Loucy (cell line): Measurements from ENCODE around the gene MINPP1.
"Not testable (repeated sequence)": the region's sequence is repeated elsewhere in the genome, so short reads cannot be mapped to it uniquely, and the experiment has no call there.

Experiments used
- H2AFZ ChIP-seq: fragments of 200-600 bp; sonication (generic); 2 replicates; pipeline ENCODE4 v1.6.0; 2016; ENCODE audit warnings: antibody characterized with exemption, mild to moderate bottlenecking, low read length, moderate library complexity
- H3F3A ChIP-seq: fragments of 200-600 bp; 2 replicates; pipeline ENCODE4 v1.6.0; 2016; ENCODE audit warnings: antibody characterized with exemption, low read depth, mild to moderate bottlenecking
- H3K27me3 ChIP-seq: fragments of 200-600 bp; sonication (generic); 2 replicates; pipeline ENCODE4 v1.6.1; 2014; ENCODE audit warnings: low read length, mild to moderate bottlenecking; ENCODE audit not compliant: insufficient read depth, poor library complexity, severe bottlenecking
- H3K36me3 ChIP-seq: fragments of 200-600 bp; sonication (generic); 2 replicates; pipeline ENCODE4 v1.6.1; 2016; ENCODE audit warnings: low read length; ENCODE audit not compliant: insufficient read depth
- H3K4me1 ChIP-seq: fragments of 200-600 bp; sonication (generic); 2 replicates; pipeline ENCODE4 v1.5.1; 2014; ENCODE audit warnings: low read length, mild to moderate bottlenecking; ENCODE audit not compliant: insufficient read depth, poor library complexity, severe bottlenecking
- H3K4me2 ChIP-seq: fragments of 200-600 bp; sonication (generic); 2 replicates; pipeline ENCODE4 v1.6.0; 2014; ENCODE audit warnings: antibody characterized with exemption, low read length, low read depth, mild to moderate bottlenecking; ENCODE audit not compliant: poor library complexity, severe bottlenecking
- H3K4me3 ChIP-seq: fragments of 200-600 bp; sonication (generic); 2 replicates; pipeline ENCODE4 v1.5.1; 2014; ENCODE audit warnings: low read length, mild to moderate bottlenecking, mixed read lengths; ENCODE audit not compliant: poor library complexity, severe bottlenecking
- H3K79me2 ChIP-seq: fragments of 200-600 bp; sonication (generic); 2 replicates; pipeline ENCODE4 v1.6.1; 2014; ENCODE audit warnings: low read length; ENCODE audit not compliant: insufficient read depth
- H3K9ac ChIP-seq: fragments of 200-600 bp; sonication (generic); 2 replicates; pipeline ENCODE4 v1.6.0; 2014; ENCODE audit warnings: mild to moderate bottlenecking, low read depth, low read length, moderate library complexity; ENCODE audit not compliant: poor library complexity, severe bottlenecking
- H3K9me2 ChIP-seq: fragments of 200-600 bp; sonication (generic); replicated peaks from 2 replicates; pipeline ENCODE4 v1.6.1; 2016; ENCODE audit warnings: low read depth, low read length, mixed read lengths
- H3K9me3 ChIP-seq: fragments of 200-600 bp; sonication (generic); 2 replicates; pipeline ENCODE4 v1.6.1; 2014; ENCODE audit warnings: mild to moderate bottlenecking, antibody characterized with exemption, low read length, low read depth; ENCODE audit not compliant: insufficient read depth
- H4K20me1 ChIP-seq: fragments of 200-600 bp; sonication (generic); 2 replicates; pipeline ENCODE4 v1.6.0; 2014; ENCODE audit warnings: antibody characterized with exemption, low read length, mild to moderate bottlenecking; ENCODE audit not compliant: insufficient read depth, poor library complexity, severe bottlenecking
- EZH2phosphoT487 ChIP-seq: fragments of 200-600 bp; IDR thresholded peaks from 2 replicates; pipeline ENCODE4 v1.6.1; 2018; ENCODE audit warnings: antibody characterized with exemption, mild to moderate bottlenecking, moderate library complexity, borderline replicate concordance
- TF ChIP-seq, protein P1 (sequence below): fragments of 200-600 bp; sonication (generic); conservative IDR thresholded peaks from 2 replicates; pipeline ENCODE4 v1.5.1; 2014; ENCODE audit warnings: mild to moderate bottlenecking, antibody characterized with exemption, low read length

Gene MINPP1

DNA sequence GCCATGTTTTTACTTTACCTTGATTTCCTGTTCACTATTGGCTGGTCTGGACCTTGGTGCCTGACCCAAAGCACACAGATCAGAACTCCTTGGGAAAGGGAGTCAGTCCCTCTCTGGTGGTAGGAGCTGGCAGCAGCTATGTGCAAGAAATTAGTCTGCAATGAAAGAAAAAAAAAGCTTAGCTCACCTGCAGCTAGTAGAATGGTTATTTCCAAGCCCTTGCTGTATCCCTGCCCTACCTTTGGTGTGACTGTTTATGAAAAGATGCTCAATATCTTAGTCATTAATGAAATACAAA lies 86.8 kb downstream of the MINPP1 start:
- no peaks in the 10 kb centered on the region for H3F3A ChIP-seq
- H3K9ac ChIP-seq: no peak overlapping the region
- no peaks in the 10 kb centered on the region for H3K4me1 ChIP-seq
- no peaks in the 10 kb centered on the region for H3K79me2 ChIP-seq
- no peaks in the 10 kb centered on the region for H4K20me1 ChIP-seq
- H2AFZ ChIP-seq: no peak overlapping the region
- no peak for TF ChIP-seq EZH2phosphoT487
- TF ChIP-seq, protein P1, sequence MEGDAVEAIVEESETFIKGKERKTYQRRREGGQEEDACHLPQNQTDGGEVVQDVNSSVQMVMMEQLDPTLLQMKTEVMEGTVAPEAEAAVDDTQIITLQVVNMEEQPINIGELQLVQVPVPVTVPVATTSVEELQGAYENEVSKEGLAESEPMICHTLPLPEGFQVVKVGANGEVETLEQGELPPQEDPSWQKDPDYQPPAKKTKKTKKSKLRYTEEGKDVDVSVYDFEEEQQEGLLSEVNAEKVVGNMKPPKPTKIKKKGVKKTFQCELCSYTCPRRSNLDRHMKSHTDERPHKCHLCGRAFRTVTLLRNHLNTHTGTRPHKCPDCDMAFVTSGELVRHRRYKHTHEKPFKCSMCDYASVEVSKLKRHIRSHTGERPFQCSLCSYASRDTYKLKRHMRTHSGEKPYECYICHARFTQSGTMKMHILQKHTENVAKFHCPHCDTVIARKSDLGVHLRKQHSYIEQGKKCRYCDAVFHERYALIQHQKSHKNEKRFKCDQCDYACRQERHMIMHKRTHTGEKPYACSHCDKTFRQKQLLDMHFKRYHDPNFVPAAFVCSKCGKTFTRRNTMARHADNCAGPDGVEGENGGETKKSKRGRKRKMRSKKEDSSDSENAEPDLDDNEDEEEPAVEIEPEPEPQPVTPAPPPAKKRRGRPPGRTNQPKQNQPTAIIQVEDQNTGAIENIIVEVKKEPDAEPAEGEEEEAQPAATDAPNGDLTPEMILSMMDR: no peak
- H3K4me3 ChIP-seq: no peak overlapping the region
- no peaks in the 10 kb centered on the region for H3K36me3 ChIP-seq
- H3K9me2 ChIP-seq: no peaks in the 10 kb centered on the region
- H3K4me2 ChIP-seq: no peak overlapping the region
- no peaks in the 10 kb centered on the region for H3K9me3 ChIP-seq
- H3K27me3 ChIP-seq: no peaks in the 10 kb centered on the region

DNA sequence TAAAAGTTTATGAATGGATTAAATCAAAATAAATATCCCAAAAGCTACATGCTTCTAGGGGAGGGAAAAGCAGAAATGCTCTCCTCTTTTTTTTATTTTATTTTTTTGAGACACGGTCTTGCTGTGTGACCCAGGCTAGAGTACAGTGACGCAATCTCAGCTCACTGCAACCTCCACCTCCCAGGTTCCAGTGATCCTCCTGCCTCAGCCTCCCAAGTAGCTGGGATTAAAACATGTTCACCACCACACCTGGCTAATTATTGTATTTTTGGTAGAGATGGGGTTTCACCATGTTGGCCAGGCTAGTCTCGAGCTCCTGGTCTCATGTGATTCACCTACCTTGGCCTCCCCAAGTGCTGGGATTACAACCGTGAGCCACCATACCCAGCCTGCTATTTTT lies 88.2 kb downstream of the MINPP1 start:
- not testable (repeated sequence) for H4K20me1 ChIP-seq, H3K36me3 ChIP-seq, H3K4me1 ChIP-seq, H3K79me2 ChIP-seq, H3K4me2 ChIP-seq, H3K9me3 ChIP-seq, H3K4me3 ChIP-seq, H3K27me3 ChIP-seq, H2AFZ ChIP-seq, H3F3A ChIP-seq, H3K9ac ChIP-seq, H3K9me2 ChIP-seq

DNA sequence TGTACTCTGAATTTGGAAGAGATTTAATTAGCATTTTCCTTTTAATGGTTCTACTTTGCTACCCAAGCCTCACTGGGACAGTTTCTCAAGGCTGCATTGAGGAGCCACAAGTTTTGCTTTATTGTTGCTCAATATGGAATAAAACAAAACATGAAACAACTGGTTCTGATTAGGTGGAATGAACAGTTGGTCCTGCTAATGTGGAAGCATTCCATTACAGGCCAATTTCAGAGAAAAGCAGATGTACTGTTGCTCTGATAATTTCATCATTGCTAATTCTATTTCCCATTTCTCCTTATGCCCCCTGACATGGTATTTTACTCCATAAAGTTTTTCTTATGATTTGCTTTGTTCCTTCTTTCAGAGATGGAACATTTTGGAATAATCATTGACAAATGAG lies 89.0 kb downstream of the MINPP1 start:
- no peaks in the 10 kb centered on the region for H3K79me2 ChIP-seq
- no peaks in the 10 kb centered on the region for H3K36me3 ChIP-seq
- H3K27me3 ChIP-seq: no peaks in the 10 kb centered on the region
- H3F3A ChIP-seq: no peaks in the 10 kb centered on the region
- no peaks in the 10 kb centered on the region for H4K20me1 ChIP-seq
- no peak overlapping the region for H2AFZ ChIP-seq
- no peak overlapping the region for H3K9ac ChIP-seq
- no peak overlapping the region for H3K4me3 ChIP-seq
- TF ChIP-seq, protein P1: no peak
- TF ChIP-seq EZH2phosphoT487: no peak
- no peaks in the 10 kb centered on the region for H3K4me1 ChIP-seq
- no peaks in the 10 kb centered on the region for H3K9me2 ChIP-seq
- no peak overlapping the region for H3K4me2 ChIP-seq
- no peaks in the 10 kb centered on the region for H3K9me3 ChIP-seq

DNA sequence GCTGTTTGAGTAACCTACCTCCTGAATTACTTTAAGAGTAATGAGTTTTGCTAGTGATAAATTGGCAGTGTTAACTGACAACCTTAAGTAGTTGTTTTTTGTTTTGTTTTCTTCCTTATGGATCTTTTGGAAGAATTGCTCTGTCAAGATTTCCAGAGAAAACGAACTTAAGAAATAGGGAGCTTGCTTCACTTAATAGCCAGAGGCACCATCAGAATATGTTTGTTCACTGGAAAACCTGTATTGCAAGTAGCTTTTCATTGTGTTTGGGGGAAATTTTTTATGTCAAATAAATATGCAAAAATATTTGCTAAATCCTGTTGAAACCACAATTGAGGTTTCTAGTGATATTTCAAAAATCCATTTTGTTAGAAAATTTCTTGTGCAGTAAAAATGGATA lies 89.5 kb downstream of the MINPP1 start:
- no peak overlapping the region for H2AFZ ChIP-seq

More for the DNA sequence above, 89.5 kb downstream of the MINPP1 start:
- Histone ChIP-seq H3K9ac (no peak overlapping the region), H3K9me3 (no peaks in the 10 kb centered on the region), H3K4me3 (no peak overlapping the region), H3K9me2 (no peaks in the 10 kb centered on the region), H3K4me2 (no peak overlapping the region), H4K20me1 (no peaks in the 10 kb centered on the region), H3K36me3 (no peaks in the 10 kb centered on the region), H3K4me1 (no peaks in the 10 kb centered on the region), H3K79me2 (no peaks in the 10 kb centered on the region), H3F3A (no peaks in the 10 kb centered on the region), H3K27me3 (no peaks in the 10 kb centered on the region)
- TF ChIP-seq EZH2phosphoT487: no peak
- TF ChIP-seq, protein P1: no peak
